GM12892 (cell line): ENCODE measurements around the gene ASRGL1.

ENCODE experiments used
- POLR2A ChIP-seq: IDR thresholded peaks from 2 replicates; pipeline ENCODE4 v1.6.1; 2011; ENCODE audit warnings: low read depth, low read length, control low read depth
- POLR2AphosphoS5 ChIP-seq: IDR thresholded peaks from 2 replicates; pipeline ENCODE4 v1.6.1; 2011; ENCODE audit warnings: low read depth, low read length, control low read depth

- TF ChIP-seq POLR2AphosphoS5 (no peak), POLR2A (no peak)
Observed at GRCh38 chr11:62409831-62410230, 72.6 kb downstream of the ASRGL1 start.
